Measurements from ENCODE around the gene FCRLA.
"Not testable (repeated sequence)": the region's sequence is repeated elsewhere in the genome, so short reads cannot be mapped to it uniquely, and the experiment has no call there.

Gene FCRLA

DNA sequence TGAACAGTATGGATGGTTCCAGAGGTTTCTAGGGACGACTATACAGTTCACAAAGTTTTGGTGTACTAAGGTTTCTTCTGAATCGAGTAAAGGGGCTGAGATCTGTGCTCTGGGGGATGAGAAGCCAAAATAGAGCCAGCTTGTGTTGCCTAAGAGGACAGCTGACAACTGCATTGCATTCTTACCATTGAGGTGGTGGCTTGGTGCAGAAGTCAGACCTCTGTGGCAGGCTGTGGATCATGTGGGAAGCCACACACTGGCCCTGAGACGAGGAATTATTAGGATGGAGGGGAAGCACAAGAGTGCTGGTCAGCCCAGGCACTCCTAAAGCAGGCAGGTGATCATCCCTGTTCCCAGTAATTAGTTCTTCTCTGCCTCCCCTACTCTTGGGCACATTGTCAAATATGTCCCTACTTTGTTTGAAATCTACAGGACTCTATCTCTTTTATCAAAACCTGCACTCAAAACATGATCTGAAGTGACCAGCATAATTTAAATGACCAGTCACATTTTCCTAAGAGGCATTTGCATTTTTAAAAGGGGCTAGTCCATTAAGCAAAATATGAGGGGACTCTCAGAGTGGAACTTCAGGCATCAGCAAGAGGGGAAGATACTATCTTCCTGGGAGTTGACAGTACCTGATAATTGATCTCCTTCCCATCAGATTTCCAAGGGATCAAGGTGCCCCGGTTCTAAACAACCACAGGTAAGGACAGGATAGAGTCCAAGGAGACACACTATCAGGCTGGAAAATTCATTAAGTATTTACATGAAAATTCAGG is 14.1 kb downstream of the FCRLA start, which contains the start of gene FCRLB:
Gene FCRLB (plus strand): TSS at position 589 of the 782 bp plus-strand sequence. CDS start 1,129 bp downstream, outside the sequence.
- Histone ChIP-seq H4K20me1 (peaks cover 0 to 48% (median 0%) of the 10 kb centered on the region in 11 experiments; a peak in 5 of 22 replicates), H3K27ac (no peak within 1 kb of the TSS), H3K4me1 (peaks cover 48 to 64% (median 53%) of the 10 kb centered on the region in 10 experiments), H3K4me2 (peak within 1 kb of the TSS in 10 of 11 experiments; percentile 11 to 80 (median 49); a peak in 18 of 22 replicates), H3K36me3 (no peaks in the 10 kb centered on the region), H3K27me3 (peaks cover 0 to 99% (median 0%) of the 10 kb centered on the region in 11 experiments; a peak in 9 of 22 replicates), H3K9ac (no peak within 1 kb of the TSS), H3K4me3 (no peak within 1 kb of the TSS), H3K9me3 (replicated peaks in 1 of 11) (no peaks in the 10 kb centered on the region)
- TF ChIP-seq Cebpa-rat (IDR thresholded peaks at IDR 0.05): no peak

DNA sequence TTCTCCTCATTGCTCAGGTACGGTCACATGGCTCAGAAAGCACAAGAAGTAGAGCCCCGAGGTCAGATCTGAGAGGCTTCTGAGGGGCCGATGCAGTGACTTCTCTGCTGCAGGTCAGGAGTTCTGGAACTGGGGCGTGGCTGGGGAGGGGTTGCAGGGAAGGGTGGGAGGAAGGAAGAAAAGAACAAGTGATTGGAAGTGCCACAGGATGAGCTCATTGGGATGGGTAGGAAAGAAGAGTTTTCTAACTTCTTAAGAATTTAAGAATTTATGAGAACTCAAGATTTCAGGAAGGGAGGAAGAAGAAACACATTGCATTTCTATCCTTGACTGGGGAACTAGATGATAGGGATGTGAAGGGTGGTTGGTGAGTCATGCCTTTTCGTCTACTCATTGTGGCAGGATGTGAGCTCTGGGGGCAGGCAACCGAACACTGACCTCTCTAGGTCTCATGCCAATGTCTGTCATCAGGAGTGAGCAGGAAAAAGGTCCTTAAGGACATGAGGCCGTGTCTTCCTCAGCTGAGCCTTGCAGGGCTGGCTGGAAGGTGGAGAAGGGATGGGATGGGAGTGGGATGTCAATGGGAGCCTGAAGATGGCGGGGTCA is 14.8 kb downstream of the FCRLA start:
- Histone ChIP-seq H3K36me3 (no peaks in the 10 kb centered on the region), H3K4me2 (peak overlapping the region in 9 of 11 experiments; percentile 11 to 80 (median 45); a peak in 16 of 22 replicates), H3K27me3 (peaks cover 0 to 99% (median 0%) of the 10 kb centered on the region in 11 experiments; a peak in 9 of 22 replicates), H3K9me3 (replicated peaks in 1 of 11) (no peaks in the 10 kb centered on the region), H3K4me3 (no peak overlapping the region), H4K20me1 (peaks cover 0 to 54% (median 0%) of the 10 kb centered on the region in 11 experiments; a peak in 5 of 22 replicates), H3K27ac (no peak overlapping the region), H3K4me1 (peaks cover 48 to 70% (median 60%) of the 10 kb centered on the region in 10 experiments), H3K9ac (no peak overlapping the region)
- no peak for TF ChIP-seq Cebpa-rat (IDR thresholded peaks at IDR 0.05)

DNA sequence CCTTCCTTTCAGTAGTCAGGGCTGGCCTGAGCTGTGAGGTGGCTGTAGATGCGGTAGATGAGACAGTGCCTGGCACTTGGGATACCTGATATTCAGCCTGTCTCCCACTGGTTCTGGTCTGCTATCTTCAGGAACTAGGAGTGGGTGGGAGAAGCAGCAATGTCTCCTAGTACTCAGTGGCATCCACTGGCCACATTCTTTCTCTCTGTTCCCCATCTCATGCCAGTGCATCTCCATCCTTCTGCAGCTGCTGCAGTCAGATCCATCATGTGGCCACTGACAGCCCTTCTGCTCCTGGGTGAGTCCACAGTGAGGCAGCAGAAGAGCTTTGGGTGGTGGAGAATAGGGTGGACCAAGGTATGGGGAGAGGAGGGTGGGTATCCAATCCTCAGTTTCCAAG is 15.4 kb downstream of the FCRLA start:
- Histone ChIP-seq H3K9ac (no peak overlapping the region), H3K9me3 (replicated peaks in 1 of 11) (no peaks in the 10 kb centered on the region), H3K27me3 (peaks cover 0 to 99% (median 0%) of the 10 kb centered on the region in 11 experiments; a peak in 10 of 22 replicates), H3K4me2 (peak overlapping the region in 9 of 11 experiments; percentile 11 to 80 (median 45); a peak in 14 of 22 replicates), H3K36me3 (no peaks in the 10 kb centered on the region), H3K4me3 (no peak overlapping the region), H4K20me1 (peaks cover 0 to 58% (median 0%) of the 10 kb centered on the region in 11 experiments; a peak in 5 of 22 replicates), H3K27ac (no peak overlapping the region), H3K4me1 (peaks cover 51 to 74% (median 63%) of the 10 kb centered on the region in 10 experiments)
- TF ChIP-seq Cebpa-rat (IDR thresholded peaks at IDR 0.05): no peak

DNA sequence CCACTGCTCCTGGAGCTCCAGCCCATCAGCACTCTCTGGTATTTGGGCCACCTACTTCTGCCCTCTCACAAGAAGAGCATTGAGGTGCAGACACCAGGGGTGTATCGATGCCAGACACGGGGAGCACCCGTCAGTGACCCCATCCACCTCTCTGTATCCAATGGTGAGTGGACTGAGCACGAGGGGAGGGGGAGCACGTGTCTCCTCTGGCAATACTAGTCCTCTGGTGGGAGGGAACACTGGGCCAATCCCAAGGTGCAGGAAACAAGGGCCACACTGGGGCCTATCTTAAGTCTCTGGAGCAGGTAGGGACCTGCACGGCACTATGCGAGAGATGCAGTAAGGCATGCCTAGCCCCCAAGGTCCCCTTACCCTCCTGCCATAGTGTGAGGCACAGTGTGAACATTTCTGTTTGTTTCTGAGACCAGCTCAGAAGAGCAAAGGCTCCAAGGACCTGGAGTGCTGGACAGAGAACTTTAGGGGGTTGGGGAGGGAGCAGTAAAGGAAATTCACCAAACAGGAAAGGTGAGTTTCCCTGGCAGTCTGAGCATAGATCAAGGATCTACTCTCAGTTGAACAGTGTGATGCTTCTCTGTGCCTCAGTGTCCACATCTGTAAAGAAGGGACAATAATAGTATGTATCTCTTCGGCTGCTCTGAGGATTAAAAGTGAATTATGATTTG is 16.6 kb downstream of the FCRLA start:
- Histone ChIP-seq H3K27me3 (peaks cover 0 to 99% (median 0%) of the 10 kb centered on the region in 11 experiments; a peak in 11 of 22 replicates), H3K27ac (no peak overlapping the region), H3K4me1 (peaks cover 46 to 67% (median 58%) of the 10 kb centered on the region in 10 experiments), H3K4me3 (no peak overlapping the region), H3K4me2 (no peak overlapping the region), H3K9me3 (replicated peaks in 1 of 11) (no peaks in the 10 kb centered on the region), H3K36me3 (no peaks in the 10 kb centered on the region), H4K20me1 (peaks cover 0 to 65% (median 0%) of the 10 kb centered on the region in 11 experiments; a peak in 5 of 22 replicates), H3K9ac (no peak overlapping the region)
- TF ChIP-seq Cebpa-rat (IDR thresholded peaks at IDR 0.05): no peak

DNA sequence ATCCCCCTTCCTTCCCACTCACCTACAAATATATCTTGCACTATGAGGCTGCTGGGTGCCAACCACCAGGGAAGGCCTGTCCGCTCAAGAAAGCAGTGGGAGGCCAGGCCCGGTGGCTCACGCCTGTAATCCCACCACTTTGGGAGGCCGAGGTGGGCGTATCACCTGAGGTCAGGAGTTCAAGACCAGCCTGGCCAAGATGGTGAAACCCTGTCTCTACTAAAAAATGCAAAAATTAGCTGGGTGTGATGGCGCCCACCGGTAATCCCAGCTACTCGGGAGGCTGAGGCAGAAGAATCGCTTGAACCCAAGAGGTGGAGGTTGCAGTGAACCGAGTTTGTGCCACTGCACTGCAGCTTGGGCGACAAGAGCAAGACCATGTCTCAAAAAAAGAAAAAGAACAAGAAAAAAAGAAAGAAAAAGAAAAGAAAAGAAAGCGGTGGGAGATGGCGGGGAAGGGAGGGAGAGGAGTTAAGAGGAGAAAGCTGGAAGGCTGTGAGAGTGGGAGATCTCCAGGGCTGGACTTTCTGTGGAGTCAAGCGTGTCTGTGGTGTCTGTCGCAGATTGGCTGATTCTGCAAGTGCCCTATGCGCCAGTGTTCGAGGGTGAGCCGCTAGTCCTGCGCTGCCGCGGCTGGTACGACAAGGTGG is 18.4 kb downstream of the FCRLA start:
- peak overlapping the region; percentile 52 to 81 (median 71); a peak in 18 of 20 replicates for H3K4me3 ChIP-seq
- H4K20me1 ChIP-seq: peaks cover 0 to 57% (median 0%) of the 10 kb centered on the region in 11 experiments; a peak in 5 of 22 replicates
- H3K27me3 ChIP-seq: peaks cover 0 to 100% (median 0%) of the 10 kb centered on the region in 11 experiments; a peak in 11 of 22 replicates
- H3K4me2 ChIP-seq: peak overlapping the region; percentile 90 to 100 (median 99)
- H3K27ac ChIP-seq: peak overlapping the region in 2 of 11 experiments; percentile 71; a peak in 2 of 22 replicates
- H3K9me3 ChIP-seq (replicated peaks in 1 of 11); H3K36me3 ChIP-seq: not testable (repeated sequence)
- H3K9ac ChIP-seq: peak overlapping the region in 4 of 11 experiments; percentile 78 to 84 (median 81); a peak in 9 of 22 replicates
- H3K4me1 ChIP-seq: peaks cover 28 to 58% (median 45%) of the 10 kb centered on the region in 10 experiments

DNA sequence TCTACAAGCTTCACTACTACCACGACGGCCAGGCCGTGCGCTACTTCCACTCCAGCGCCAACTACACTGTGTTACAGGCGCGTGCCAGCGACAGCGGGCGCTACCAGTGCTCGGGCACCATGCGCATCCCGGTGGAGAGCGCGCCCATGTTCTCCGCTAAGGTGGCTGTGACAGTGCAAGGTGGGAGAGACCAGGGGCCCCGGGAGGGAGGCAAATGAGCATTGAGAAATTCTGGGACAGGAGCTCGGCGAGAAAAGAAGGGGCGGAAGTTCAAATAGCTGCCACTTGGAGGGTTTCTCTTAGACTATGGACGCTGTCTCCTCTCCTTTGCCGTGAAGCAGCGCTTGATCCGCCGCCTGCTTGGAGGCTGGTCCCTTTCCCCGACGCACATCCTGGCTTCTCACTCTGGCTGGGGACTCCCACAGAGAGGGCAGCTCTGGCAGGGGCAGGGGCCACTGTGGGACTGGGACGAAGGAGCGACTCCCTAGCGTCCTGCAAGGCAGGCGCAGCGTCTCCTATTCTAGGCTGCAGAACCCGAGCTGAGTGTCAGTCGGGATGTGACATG is 19.0 kb downstream of the FCRLA start:
- H3K4me2 ChIP-seq: peak overlapping the region; percentile 90 to 100 (median 99)
- H3K4me3 ChIP-seq: peak overlapping the region; percentile 52 to 81 (median 71)
- H3K27me3 ChIP-seq: peaks cover 0 to 100% (median 0%) of the 10 kb centered on the region in 11 experiments; a peak in 11 of 22 replicates
- peaks cover 25 to 54% (median 42%) of the 10 kb centered on the region in 10 experiments for H3K4me1 ChIP-seq
- no peak for TF ChIP-seq Cebpa-rat (IDR thresholded peaks at IDR 0.05)
- H3K9me3 ChIP-seq (replicated peaks in 1 of 11): no peaks in the 10 kb centered on the region
- H3K27ac ChIP-seq: peak overlapping the region in 8 of 11 experiments; percentile 55 to 74 (median 70); a peak in 14 of 22 replicates
- no peaks in the 10 kb centered on the region for H3K36me3 ChIP-seq
- peaks cover 0 to 57% (median 0%) of the 10 kb centered on the region in 11 experiments; a peak in 5 of 22 replicates for H4K20me1 ChIP-seq
- H3K9ac ChIP-seq: peak overlapping the region in 10 of 11 experiments; percentile 54 to 84 (median 74); a peak in 19 of 22 replicates

DNA sequence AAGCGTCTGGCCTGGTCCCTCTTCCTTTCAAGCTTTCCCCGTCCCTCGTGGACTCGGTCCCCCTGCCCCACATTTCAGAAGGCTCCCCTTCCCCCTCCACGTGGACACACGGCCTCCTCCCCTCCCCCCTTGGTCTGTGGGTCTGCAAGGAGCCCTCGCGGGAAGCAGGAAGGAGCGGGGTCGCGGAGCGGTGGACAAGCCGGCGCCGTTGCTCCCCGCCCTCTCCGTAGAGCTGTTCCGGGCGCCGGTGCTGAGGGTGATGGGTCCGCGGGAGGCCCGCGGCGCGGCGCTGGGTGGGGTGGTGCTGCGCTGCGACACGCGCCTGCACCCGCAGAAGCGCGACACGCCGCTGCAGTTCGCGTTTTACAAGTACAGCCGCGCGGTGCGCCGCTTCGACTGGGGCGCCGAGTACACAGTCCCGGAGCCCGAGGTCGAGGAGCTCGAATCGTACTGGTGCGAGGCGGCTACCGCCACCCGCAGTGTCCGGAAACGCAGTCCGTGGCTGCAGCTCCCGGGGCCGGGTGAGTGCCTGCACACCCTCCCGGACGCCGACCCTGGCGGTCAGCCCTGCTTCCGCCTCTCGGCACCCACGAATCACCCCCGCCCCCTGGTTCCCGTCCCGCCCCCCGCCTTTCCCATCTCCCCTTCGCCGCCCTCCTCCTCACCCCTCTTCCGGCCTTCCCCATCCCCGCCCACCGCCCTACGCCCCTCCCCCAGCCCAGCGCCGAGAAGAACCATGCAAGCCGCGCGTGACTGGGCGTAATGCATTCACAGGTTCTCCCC is 19.6 kb downstream of the FCRLA start:
- Histone ChIP-seq H3K4me3 (peak overlapping the region; percentile 52 to 81 (median 71)), H3K9me3 (replicated peaks in 1 of 11) (no peaks in the 10 kb centered on the region), H4K20me1 (peaks cover 0 to 54% (median 0%) of the 10 kb centered on the region in 11 experiments; a peak in 5 of 22 replicates), H3K4me1 (peaks cover 25 to 48% (median 37%) of the 10 kb centered on the region in 10 experiments), H3K27me3 (peaks cover 0 to 100% (median 0%) of the 10 kb centered on the region in 11 experiments; a peak in 11 of 22 replicates), H3K36me3 (no peaks in the 10 kb centered on the region), H3K27ac (peak overlapping the region in 8 of 11 experiments; percentile 55 to 74 (median 70); a peak in 16 of 22 replicates), H3K9ac (peak overlapping the region in 10 of 11 experiments; percentile 54 to 84 (median 74); a peak in 20 of 22 replicates), H3K4me2 (peak overlapping the region; percentile 90 to 100 (median 99))
- TF ChIP-seq Cebpa-rat (IDR thresholded peaks at IDR 0.05): no peak
